Small intestine (tissue), 7 donors: ENCODE measurements around the gene HFE. TPM values are rescaled to one million over a fixed set of nuclear protein-coding genes. Genes with fewer than 3 reads are reported as not detected.

Experiments used
- DNase-seq, 2 donors: peaks; one replicate each; pipeline versions ENCODE4 v3.0.0 to v3.0.0-alpha.2; 2013
- FAIRE-seq: peaks from 2 replicates; lab custom pipeline; 2012; peaks lifted over from hg19 to GRCh38; lab: Jason Lieb, UNC
- H3K27ac ChIP-seq, 3 donors: one replicate each; pipeline ENCODE4 v1.5.1; 2013; ENCODE audit warnings: low read length in 2 of 3, mild to moderate bottlenecking in 2 of 3, control low read depth in 1 of 3, inconsistent platforms in 1 of 3, low read depth in 1 of 3, moderate library complexity in 1 of 3
- H3K27me3 ChIP-seq, 3 donors: one replicate each; pipeline ENCODE4 v1.6.1; 2013; ENCODE audit warnings: low read length in 3 of 3, inconsistent platforms in 1 of 3; ENCODE audit not compliant: control insufficient read depth in 3 of 3, insufficient read depth in 3 of 3
- H3K36me3 ChIP-seq, 3 donors: one replicate each; pipeline ENCODE4 v1.6.1; 2013; ENCODE audit warnings: low read length in 3 of 3, inconsistent platforms in 1 of 3, low read depth in 1 of 3, mild to moderate bottlenecking in 1 of 3, moderate library complexity in 1 of 3; ENCODE audit not compliant: control insufficient read depth in 3 of 3, insufficient read depth in 2 of 3
- H3K4me1 ChIP-seq, 3 donors: one replicate each; pipeline ENCODE4 v1.6.1; 2013; ENCODE audit warnings: low read length in 2 of 3, inconsistent platforms in 1 of 3, low read depth in 1 of 3, mild to moderate bottlenecking in 1 of 3, moderate library complexity in 1 of 3; ENCODE audit not compliant: control insufficient read depth in 3 of 3, insufficient read depth in 2 of 3
- H3K4me3 ChIP-seq, 3 donors: one replicate each; pipeline ENCODE4 v1.5.1; 2013; ENCODE audit warnings: low read length in 3 of 3, control low read depth in 1 of 3, inconsistent platforms in 1 of 3, low read depth in 1 of 3, mild to moderate bottlenecking in 1 of 3, moderate library complexity in 1 of 3
- H3K9me3 ChIP-seq, 2 donors: one replicate each; pipeline ENCODE4 v1.6.1; 2013; ENCODE audit warnings: low read depth in 1 of 2, low read length in 1 of 2; ENCODE audit not compliant: control insufficient read depth in 2 of 2, insufficient read depth in 1 of 2
- WGBS, 3 donors: extraction: QIAGEN DNeasy Blood & Tissue Kit; methylation state at CpG; one replicate each; pipeline ENCODE4 v1.1.7; 2013; 5-methylcytosine and 5-hydroxymethylcytosine counted together
- polyA plus RNA-seq, 4 donors: library from polyadenylated mRNA; stranded (reverse) in 3 of 4; unstranded in 1 of 4; fragments of 200-250 nt in 3 of 4; fragments of 120-200 nt in 1 of 4; gene quantifications; one replicate each; pipeline versions ENCODE4 v1.2.1 to v1.2.3, GENCODE V29; 2013
- donor health status: healthy with polysubstance abuse.
- donor health status: control.
- donor health status: control.
- donor health status: Bipolar disorder and iron deficiency.
- donor health status: healthy.

Gene HFE
- polyA plus RNA-seq, 4 donors: 0.67 to 16.1 (median 4.9) TPM

DNA sequence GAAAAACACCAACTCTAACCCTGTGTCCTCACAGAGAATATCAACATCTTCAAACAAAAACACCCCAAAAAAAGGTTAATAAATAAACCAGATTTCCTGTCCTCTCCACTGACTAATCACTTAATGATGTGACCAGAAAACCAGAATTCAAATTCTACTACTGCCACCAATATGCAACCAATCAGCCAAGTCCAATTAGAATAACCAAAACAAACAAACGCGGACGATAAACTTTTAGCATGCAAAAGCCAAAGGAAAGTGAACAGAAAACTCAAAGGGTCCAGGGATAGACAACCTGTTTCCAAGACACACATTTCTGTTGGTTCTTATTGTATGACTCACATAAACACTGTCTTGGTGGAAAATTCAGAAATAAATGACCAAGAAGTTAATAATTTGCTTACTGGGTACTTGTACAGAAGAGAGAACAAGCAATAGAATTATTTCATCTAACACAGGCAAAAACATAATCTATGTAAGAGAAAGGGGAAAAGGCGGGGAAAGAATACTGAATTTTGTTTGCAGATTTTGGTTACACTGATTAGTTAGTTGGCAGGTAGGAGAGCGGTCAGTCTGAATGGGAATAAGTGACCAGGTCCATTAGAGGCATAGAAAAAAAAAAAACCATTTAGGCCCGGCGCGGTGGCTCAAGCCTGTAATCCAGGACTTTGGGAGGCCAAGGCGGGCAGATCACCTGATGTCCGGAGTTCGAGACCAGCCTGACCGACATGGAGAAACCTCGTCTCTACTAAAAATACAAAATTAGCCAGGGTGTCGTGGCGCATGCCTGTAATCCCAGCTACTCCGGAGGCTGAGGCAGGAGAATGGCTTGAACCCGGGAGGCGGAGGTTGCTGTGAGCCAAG lies 34.1 kb downstream of the HFE start:
- WGBS, 3 donors: 92 to 97% (median 95%) methylated on average over 18 of the region's 18 CpGs

DNA sequence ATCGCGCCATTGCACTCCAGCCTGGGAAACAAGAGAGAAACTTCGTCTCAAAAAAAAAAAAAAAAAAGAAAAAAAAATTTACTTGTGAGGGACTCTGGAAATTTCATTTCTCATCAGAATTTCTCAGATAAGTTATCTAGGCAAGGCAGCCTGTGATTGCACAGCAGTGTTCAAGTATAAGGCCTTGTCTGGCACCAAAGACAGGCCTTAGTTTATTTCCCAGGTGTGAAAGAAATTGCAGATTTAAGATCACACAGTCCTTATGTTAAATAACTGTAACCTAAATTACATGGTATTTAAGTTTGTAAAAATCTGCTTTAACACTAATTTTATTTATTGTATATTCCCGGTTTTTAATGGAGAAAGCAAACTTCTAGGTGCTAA lies 34.8 kb downstream of the HFE start:
- DNase-seq (no peak), FAIRE-seq (no peak)
- peak overlapping the region in 2 of 3 donors; percentile 90 to 99 for H3K27ac ChIP-seq
- H3K4me1 ChIP-seq: peaks cover 0 to 16% (median 0%) of the 10 kb centered on the region in 3 donors
- H3K36me3 ChIP-seq: no peaks in the 10 kb centered on the region
- H3K27me3 ChIP-seq: no peaks in the 10 kb centered on the region
- H3K9me3 ChIP-seq: no peaks in the 10 kb centered on the region
- 79 to 92% (median 91%) methylated on average over 4 of the region's 4 CpGs for WGBS, 3 donors
- no peak overlapping the region for H3K4me3 ChIP-seq

More for the DNA sequence above, 34.1 kb downstream of the HFE start:
- H3K4me3 ChIP-seq: no peak overlapping the region
- DNase-seq (peak in 1 of 2 donors; percentile 42), FAIRE-seq (no peak)
- no peaks in the 10 kb centered on the region for H3K27me3 ChIP-seq
- no peaks in the 10 kb centered on the region for H3K9me3 ChIP-seq
- peak overlapping the region in 1 of 3 donors; percentile 23 for H3K27ac ChIP-seq
- H3K4me1 ChIP-seq: peaks cover 0 to 16% (median 0%) of the 10 kb centered on the region in 3 donors
- H3K36me3 ChIP-seq: no peaks in the 10 kb centered on the region

DNA sequence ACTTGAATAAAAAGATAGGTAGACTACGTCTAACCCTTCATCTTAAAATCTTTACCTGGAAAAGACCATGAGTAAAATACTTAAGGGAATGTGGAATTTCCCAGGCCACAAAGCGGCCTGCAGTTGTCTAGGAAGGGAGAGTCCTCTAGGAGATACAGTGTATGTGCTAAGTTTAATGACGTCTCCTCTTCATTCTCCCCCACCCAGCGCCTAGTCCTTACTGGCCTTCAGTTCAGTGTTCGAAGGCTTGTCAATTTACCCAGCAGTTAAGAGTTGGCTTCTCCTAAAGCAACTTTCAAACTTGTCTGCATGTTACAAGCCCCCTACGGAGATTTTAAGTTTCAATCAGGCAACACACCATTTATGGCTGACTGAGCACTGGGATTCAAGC lies 35.2 kb downstream of the HFE start:
- Histone ChIP-seq H3K9me3 (no peaks in the 10 kb centered on the region), H3K4me1 (peaks cover 0 to 16% (median 0%) of the 10 kb centered on the region in 3 donors), H3K36me3 (no peaks in the 10 kb centered on the region), H3K4me3 (peak overlapping the region in 2 of 3 donors; percentile 31 to 83), H3K27me3 (no peaks in the 10 kb centered on the region), H3K27ac (peak overlapping the region; percentile 77 to 99 (median 90))
- FAIRE-seq: no peak
- DNase-seq: no peak
- WGBS, 3 donors: 52 to 60% (median 57%) methylated on average over 6 of the region's 6 CpGs

DNA sequence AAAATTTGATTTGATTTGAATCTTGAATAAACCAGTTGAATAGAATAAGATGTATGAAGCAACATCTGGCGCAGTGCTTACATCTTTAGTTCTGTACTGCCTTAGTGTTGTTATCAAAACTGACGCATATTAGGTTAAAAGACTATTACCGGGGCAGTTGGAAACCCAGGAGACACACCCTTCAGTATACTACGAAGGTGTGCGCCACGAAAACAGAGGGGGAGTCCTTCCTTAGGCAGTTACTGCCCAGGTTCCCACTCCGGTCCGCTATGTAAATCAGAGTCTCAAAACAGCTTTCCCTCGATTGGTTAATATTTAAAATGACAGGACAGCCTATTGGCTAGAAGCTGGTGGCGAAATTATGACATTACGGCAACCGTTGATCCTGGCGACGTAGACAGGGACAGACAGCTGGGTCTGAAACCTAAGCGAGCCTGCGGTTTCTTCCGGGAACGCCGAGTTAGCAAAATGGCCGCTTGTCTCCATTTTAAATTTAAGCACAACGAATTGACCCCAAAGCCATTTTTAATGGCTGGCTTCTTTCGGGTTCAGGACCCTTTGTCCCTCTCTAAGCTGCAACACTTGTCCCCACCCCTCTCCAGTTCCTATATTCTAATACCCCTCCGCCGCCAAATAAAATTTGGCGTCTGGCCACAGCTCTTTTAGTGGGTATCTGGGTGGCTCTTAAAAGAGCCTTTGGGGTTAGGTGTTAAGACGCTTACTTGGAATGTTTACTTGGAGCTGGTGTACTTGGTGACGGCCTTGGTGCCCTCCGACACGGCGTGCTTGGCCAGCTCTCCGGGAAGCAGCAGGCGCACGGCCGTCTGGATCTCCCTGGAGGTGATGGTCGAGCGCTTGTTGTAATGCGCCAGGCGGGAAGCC lies 35.8 kb downstream of the HFE start:
- no peaks in the 10 kb centered on the region for H3K27me3 ChIP-seq
- 1% methylated on average over 38 of the region's 38 CpGs for WGBS, 3 donors
- peaks cover 0 to 5% (median under 1%) of the 10 kb centered on the region in 3 donors for H3K36me3 ChIP-seq
- peak overlapping the region; percentile 58 to 83 (median 71) for H3K4me3 ChIP-seq
- FAIRE-seq (peak; percentile 62), DNase-seq (peak; percentile 99 to 100)
- no peaks in the 10 kb centered on the region for H3K9me3 ChIP-seq
- peaks cover 0 to 16% (median 0%) of the 10 kb centered on the region in 3 donors for H3K4me1 ChIP-seq
- H3K27ac ChIP-seq: peak overlapping the region; percentile 90 to 99 (median 90)

DNA sequence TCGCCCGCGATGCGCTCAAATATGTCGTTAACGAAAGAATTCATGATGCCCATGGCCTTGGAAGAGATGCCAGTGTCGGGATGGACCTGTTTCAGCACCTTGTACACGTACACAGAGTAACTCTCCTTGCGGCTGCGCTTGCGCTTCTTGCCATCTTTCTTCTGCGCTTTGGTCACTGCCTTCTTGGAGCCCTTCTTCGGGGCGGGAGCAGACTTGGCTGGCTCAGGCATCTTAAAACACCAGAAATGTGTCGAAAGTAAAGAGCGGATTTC lies 36.4 kb downstream of the HFE start:
- peak overlapping the region; percentile 90 to 99 (median 90) for H3K27ac ChIP-seq
- H3K4me3 ChIP-seq: peak overlapping the region; percentile 58 to 83 (median 71)
- FAIRE-seq: no peak
- H3K27me3 ChIP-seq: no peaks in the 10 kb centered on the region
- WGBS, 3 donors: 0% methylated on average over 16 of the region's 16 CpGs
- DNase-seq: no peak
- H3K36me3 ChIP-seq: peaks cover 3 to 5% (median 3%) of the 10 kb centered on the region in 3 donors
- peaks cover 3 to 16% (median 4%) of the 10 kb centered on the region in 3 donors for H3K4me1 ChIP-seq
- no peaks in the 10 kb centered on the region for H3K9me3 ChIP-seq

DNA sequence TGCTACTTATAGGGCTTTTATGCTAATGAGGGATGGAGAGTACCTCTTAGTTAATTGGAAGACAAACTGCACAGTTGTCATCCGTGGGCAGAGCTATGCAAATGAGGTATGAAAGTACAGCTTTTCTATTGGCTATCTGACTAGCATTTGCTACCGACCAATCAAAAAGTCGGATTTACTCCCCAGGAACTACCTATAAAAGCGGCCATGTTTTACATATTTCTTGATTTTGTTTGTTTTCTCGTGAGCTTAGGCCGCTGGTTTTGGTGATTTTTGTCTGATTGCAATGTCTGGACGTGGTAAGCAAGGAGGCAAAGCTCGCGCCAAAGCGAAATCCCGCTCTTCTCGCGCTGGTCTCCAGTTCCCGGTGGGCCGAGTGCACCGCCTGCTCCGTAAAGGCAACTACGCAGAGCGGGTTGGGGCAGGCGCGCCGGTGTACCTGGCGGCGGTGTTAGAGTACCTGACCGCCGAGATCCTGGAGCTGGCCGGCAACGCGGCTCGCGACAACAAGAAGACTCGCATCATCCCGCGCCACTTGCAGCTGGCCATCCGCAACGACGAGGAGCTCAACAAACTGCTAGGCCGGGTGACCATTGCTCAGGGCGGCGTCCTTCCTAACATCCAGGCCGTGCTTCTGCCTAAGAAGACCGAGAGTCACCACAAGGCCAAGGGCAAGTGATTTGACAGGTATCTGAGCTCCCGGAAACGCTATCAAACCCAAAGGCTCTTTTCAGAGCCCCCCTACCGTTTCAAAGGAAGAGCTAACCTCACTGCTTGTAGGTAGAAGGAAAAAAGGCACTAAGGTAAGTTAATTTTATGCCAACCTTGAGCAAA lies 36.9 kb downstream of the HFE start:
- peaks cover 3 to 16% (median 4%) of the 10 kb centered on the region in 3 donors for H3K4me1 ChIP-seq
- no peaks in the 10 kb centered on the region for H3K9me3 ChIP-seq
- H3K27ac ChIP-seq: peak overlapping the region; percentile 97 to 99 (median 97)
- peaks cover 3 to 6% (median 3%) of the 10 kb centered on the region in 3 donors for H3K36me3 ChIP-seq
- H3K27me3 ChIP-seq: no peaks in the 10 kb centered on the region
- DNase-seq: peak; percentile 95 to 99
- peak; percentile 57 for FAIRE-seq
- WGBS, 3 donors: 0% methylated on average over 45 of the region's 45 CpGs
- H3K4me3 ChIP-seq: peak overlapping the region; percentile 71 to 84 (median 83)

DNA sequence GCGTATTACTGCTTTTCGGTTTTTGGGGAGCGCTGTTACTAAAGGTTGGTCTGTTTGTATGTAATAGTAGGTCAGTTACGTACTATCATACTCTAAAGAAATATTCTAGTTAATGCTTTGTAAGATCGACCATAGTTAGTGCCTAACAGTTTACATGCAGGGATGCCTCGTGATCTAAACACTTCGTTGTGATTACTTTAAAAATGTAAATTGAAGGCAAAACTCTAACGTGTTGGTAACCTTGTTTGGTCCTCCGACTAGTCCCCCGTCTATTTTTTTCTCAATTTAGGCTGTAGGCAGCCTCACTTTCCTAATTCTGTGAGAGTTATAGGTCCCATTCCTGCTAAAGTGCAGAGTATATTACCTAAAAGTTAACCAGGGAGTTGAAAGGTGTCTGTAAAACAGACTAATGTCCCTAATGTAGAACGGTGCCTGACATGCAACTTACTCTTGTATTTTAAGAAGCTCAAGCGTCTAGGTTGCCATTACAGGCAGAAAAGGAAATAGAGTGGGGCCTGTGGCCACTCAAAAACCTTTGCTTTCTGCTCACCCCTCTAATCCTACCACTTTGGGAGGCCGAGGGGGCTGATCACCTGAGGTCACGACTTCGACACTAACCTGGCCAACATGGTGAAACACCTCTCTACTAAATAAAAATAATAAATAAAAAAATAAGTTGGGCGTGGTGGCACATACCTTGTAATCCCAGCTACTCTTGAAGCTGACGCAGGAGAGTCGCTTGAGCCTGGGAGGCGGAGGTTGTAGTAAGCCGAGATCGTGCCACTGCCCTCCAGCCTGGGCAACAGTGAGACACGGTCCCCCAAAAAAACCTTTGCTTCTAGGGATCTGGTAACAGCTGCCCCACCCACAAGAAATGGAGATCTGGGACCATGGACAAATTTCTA lies 37.8 kb downstream of the HFE start:
- Histone ChIP-seq H3K27me3 (no peaks in the 10 kb centered on the region), H3K27ac (peak overlapping the region; percentile 88 to 97 (median 97)), H3K36me3 (peaks cover 3 to 9% (median 4%) of the 10 kb centered on the region in 3 donors), H3K9me3 (no peaks in the 10 kb centered on the region), H3K4me3 (peak overlapping the region; percentile 69 to 84 (median 69)), H3K4me1 (peaks cover 3 to 16% (median 4%) of the 10 kb centered on the region in 3 donors)
- 0% methylated on average over 22 of the region's 22 CpGs for WGBS, 3 donors
- FAIRE-seq (no peak), DNase-seq (peak; percentile 40 to 53)
